GM19193 (cell line): ENCODE results near the gene LYRM4.

Experiments
- POLR2A ChIP-seq: IDR thresholded peaks from 4 replicates; pipeline ENCODE4 v1.6.1; 2011; ENCODE audit not compliant: insufficient read depth, insufficient read length; ENCODE audit errors: extremely low read depth

LYRM4 gene

DNA sequence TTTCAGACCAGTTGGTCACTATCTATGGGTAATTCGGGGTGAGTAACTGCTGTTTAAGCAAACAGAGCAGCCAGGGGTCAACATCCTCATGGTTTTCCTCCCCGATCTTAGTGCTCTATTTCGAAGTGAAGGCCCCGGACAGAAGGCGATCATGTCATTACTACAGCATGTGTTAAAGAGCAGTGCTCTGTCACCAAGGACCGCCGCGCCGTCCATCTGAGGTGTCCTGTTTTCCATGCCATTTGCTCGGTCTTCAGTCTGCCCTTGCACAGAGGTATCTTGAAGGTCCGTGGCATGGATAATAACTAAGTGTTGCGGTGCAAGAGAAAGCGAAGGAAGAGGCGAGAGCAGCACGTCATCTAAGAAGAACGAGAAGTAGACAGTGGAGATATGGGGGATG, 150.5 kb downstream of the LYRM4 start:
- TF ChIP-seq POLR2A = no peak

DNA sequence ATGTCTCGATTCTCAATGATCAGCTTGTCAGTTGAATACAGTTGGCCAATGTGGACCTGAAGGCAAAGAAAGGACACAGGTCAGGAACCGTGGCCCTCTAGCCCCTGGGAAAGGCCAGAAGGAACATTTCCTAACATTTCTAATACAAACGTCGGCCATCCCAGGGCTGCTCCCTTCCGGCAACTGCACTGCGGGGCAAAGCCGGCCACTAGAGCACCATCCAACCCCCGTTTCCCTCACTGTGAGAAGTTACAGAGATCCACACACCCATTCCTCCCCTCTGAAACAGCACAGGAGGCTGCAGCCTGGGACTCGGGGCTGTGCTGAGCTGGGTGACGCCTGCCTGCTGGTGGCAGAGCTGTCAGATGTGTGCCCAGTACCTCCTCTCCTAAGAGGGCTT, 151.3 kb downstream of the LYRM4 start:
- TF ChIP-seq POLR2A = no peak

DNA sequence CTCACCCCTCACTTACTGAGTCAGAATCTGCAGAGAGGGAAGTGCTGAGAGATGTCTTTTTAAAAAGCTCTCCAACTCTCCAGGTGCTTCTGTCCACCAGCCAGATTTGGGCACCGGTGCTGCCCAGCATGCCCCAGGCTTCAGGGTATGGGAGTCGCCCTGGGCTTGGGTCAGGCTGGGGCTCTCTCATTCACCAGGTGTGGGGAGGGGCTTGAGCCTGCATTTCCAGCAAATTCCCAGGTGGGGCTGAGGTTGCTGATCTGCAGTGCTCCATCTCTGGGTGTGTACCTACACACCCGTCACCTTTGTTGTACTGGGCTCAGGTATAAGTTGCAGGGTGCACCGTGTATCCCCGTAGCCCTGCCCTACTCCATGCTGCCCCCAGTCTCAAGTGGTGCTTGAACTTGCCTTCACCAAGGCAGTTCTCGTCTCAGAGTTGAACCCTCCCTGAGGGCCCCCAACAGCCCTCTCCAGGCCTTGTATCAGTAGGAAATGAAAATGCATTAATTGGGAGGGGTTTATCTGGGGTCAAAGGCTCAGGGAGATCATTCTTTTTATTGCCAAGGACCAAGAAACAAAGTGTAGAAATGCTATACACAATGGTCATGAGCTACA, 152.1 kb downstream of the LYRM4 start:
- no peak for TF ChIP-seq POLR2A

DNA sequence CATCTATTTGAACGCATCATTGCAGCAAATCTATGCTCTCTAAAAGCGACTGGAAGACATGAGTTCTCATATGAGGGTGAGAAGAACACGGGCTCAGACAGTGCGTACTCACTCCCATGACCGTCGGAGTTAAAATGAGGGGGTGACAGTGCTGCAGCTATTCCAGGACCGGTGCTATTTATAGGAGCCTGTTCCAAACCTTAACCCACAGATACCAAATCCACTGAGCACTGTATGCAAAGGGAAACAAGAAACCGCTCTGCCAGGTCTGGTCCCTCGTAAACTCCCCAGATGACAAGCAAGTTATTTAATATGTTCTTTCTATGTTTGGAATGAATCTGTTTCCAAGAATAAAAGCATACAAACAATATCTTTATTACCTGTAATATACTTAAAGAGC, 152.7 kb downstream of the LYRM4 start:
- no peak for TF ChIP-seq POLR2A

DNA sequence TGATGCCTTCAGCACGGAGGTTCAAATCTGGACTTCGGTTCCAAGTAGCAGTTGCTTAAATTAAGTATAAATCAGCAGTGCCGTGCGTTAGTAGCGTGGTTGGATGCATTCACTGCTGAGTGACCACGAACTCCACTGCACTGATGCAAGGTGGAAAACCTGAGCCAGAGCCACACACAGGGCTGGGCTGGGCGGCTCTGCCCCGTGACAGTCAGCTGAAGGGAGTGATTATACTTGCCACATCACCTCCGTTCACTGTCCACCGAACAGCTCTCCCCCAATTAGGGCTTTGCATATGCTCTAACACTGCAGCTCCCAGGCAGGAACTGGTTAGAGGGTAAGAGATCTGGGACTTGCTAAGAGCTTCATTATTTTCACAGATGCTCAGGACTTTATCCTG, 153.4 kb downstream of the LYRM4 start:
- no peak for TF ChIP-seq POLR2A

DNA sequence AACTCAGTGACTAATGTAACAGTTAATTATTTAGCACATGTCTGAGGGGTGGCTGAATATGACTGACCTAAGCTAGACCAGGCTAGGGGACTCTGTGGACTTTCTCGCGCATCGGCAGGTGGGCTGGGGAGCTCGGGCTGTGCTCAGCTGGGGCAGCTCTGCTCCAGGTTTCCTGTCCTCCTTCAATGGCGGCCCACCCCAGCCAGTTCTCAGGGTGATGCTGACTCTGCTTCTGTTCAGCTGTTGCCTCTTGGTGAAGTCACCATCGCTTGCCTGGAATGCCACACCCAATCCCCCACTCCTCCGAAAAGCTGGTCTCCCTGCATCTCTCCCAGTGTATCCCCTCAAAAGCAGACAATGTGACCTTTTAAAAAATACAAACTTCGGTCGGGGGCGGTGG, 155.6 kb downstream of the LYRM4 start:
- TF ChIP-seq POLR2A = no peak

DNA sequence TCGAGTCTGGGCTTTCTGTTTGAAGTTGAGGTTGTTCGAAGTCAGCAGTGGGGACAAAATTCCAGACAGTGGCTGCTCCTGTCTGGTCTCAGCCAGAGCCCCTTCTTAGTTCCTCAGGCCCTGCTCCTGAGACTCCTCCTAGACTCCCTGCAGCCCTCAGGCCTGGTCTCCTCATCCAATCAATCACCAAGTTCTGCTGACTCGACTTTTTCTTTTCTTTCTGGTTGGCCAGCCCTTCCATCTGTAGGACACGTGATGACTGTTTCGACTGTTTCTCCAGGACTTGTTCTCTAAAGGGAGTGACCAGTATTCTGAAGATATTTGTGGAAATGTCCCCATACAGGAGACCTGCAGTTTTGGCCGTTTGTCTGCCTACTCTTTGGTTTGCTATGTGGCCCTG, 156.1 kb downstream of the LYRM4 start:
- TF ChIP-seq POLR2A = no peak

DNA sequence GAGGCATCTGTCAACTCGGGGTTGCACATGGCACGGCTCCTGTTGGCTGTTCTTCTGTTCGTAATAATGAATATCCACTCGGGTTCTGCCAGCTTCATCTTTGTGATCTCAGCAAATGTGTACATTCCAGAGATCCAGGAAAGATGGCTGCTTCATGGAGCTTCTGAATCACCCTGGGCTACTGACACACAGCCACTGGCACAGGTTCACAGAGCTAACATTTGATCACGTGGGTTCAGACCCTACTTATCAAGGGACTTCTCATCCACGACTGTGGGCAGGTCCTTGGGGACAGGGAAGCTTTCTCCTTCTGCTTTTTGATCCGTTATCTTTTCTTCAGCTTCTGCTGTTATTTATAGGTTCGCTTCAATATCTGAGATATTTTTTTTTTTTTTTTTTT, 157.5 kb downstream of the LYRM4 start:
- no peak for TF ChIP-seq POLR2A

DNA sequence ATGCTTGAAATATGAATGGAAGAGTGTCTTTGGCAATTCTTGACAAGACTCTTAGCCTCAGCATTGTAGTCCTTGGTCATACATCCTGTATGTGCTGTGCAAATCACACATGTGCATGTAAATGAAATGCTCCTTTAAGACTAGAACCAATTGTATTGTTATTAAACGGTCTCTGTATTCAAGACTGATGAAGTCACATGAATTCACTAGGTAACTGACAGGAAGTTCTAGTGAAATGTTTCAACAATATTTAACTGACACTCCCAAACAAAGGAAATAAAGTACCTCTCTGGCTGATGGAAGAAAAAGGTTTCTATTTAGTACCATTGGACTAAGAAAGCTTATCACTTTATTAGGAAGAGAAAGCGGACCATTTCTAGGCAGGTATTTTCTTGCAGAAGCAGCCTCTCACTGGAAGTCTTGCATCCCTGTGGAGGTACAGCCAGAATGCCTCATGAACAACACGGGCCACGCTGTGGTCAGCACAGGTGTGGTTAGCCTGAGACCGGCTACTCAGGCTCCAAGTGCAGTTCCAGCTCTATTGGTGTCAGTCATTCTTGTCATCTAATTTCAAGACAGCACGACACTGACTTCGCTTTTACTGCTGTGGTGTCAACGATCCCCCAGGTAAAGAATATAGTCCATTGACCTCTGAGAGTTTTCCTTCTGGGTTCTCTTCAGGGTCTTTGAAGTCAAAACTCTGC, 158.3 kb downstream of the LYRM4 start:
- TF ChIP-seq POLR2A = no peak

DNA sequence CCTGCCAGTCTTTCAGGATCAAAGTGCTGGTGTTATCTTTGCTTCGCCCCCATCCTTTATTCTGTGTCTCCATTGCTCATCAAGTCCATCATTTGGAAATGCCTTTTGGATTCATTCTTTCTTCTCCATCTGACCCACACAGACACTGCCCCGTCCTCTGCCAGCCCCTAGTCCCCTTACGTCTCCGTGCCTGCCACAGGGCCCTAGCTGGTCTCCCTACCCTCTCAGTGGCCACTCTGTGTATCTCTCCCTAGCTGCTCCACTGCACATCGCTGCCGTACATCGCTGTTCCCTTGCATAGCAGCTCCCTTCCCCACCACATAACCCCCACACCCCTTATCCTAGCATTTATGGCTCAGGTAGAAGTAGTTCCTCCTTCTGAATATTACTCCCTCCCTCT, 159.9 kb downstream of the LYRM4 start:
- no peak for TF ChIP-seq POLR2A

DNA sequence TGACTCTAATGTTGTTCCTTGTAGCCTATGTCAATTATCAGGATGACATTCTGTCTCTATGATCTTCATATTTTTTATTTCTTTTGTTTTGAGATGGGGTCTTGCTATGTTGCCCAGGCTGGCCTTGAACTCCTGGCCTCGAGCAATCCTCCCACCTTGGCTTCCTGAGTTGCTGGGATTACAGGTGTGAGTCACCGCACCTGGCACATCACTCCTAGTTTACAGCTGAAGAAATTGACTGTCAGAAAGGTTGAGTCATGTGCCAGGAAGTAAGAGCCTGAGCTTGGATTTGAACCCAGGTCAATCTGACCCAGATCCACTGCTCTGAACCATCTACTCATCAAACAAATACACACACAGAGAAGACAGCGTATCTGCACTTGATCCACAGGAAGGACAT, 161.2 kb downstream of the LYRM4 start:
- TF ChIP-seq POLR2A = no peak

DNA sequence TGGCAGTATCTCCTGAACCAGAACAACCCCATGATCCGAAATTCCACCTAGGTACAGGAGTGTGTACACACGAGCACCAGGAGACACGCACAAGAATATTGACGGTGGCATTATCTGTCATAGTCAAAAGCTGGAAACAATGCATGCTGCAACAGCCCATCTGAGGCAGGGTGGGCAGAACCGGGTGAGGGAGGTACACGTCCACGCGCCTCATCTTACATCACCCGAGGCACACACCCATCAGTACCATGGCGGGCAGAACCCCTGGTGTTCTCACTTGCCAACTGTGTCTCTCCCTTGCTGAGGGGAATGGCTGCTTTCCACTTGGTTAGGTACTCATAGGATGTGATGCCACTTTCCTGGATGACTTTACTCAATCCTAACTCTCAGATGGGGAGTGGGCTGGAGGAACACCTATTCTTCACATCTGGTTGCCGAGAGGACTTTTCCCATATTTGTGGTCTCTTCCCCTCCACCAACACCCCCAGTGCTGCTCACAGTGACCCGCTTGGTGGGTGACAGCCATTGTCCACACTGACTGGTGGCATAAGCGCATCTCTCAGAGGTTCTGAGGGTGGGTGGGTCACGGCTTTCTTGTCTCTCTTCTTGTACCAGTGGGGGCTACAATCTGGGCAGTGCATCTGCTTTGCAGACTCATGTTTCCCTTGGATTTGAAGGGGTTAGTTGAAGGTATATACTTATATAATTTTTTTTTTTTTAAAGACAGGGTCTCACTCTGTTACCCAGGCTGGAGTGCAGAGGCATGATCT, 162.1 kb downstream of the LYRM4 start:
- TF ChIP-seq POLR2A = no peak

DNA sequence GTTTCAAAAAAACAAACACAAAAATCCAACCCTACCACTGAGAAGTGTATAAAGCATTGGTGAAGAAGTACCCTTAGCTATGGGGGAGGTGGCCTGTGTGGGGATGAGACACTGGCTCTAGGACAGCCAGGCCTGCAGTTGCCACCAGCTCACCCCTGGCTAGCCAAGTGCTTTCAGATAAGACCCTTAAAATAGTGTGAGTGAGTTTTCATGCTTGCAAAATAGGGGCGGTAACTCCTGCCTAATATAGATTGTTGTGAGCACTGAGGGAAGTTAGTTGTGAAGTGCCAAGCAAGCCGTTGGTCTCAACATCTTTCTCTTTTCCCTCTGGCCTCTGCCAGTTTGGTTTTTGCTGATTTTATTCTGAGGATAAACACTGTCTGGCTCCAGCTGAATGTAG, 164.3 kb downstream of the LYRM4 start:
- TF ChIP-seq POLR2A = no peak

DNA sequence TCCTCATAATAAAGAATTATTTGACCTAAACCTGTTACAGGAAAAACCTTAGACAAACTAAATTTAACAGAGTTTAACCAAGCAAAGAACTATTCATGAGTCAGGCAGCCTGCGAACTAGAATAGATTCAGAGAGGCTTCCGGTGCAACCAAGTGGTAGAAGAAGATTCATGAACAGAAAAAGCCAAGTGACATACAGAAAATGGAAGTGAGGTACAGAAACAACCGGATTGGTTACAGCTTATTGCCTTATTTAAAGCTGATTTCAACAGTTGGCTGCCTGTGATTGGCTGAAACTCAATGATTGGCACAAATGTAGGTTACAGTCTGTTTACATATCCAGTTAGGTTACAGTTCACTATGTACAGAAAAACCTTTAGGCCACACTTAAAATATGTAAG, 165.5 kb downstream of the LYRM4 start:
- no peak for TF ChIP-seq POLR2A

DNA sequence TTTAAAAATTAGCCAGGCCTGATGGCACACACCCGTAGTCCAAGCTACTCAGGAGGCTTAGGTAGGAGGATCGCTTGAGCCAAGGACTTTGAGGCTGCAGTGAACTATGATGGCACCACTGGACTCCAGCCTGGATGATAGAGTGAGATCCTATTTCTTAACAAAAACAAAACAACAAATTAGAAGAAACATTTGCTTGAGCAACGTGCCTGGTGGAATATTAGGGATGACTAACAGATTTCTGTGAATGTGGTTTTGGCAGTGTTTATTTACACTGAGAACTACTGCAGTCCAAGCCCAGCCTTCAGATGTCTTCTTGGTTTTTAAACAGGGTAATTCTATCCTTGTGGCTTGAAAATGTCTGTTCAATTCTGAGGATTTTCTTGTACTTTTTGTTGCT, 166.4 kb downstream of the LYRM4 start:
- no peak for TF ChIP-seq POLR2A

DNA sequence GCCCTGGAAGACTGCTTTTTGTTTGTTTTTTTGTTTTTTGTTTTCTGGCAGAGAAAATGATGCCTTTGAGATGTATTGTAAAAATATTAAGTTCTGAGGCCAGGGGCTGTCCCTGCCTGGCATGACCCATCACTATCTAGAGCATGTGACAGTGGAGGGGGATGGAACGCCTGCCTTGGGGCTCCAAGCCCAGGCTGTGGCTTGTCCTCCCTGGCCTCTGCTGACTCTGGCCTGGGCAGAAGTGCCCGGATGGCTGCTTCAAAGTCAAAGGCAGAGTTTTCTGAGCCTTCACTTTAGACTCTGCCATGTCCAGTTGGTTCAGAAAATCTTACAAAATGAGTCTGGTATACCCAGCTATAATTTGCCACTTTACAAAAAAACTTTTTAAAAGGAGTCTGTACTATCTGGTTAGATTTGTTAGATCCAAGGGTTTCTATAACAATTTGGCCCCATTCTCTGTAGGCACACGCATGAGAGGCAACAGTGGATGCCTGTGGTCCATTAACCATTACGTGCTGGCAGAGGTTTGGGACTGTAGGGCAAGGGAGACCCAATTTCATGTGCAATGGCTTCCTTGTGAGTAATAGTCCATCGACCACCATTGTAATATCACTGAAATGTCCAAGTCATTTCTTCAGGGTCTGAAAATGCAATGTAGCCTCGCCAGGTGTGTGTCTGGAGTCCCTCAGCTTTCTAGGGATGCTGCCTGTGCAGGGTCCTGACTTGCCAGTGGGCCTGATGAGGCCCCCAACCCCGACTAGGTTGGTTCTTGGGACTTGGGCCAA, 167.3 kb downstream of the LYRM4 start:
- no peak for TF ChIP-seq POLR2A
